ENCODE results near the gene SIX3. TPM values are rescaled to one million over a fixed set of nuclear protein-coding genes. Genes with fewer than 3 reads are reported as not detected.

Gene SIX3
- total and polyA plus RNA-seq, 10 donors = 0.03 TPM; not detected in 9

GRCh38 chr2:44928483-44929158 is 12.9 kb upstream of the SIX3 start:
- no peak overlapping the region for H3K27ac ChIP-seq
- no peaks in the 10 kb centered on the region for H3K9me3 ChIP-seq
- H3K4me1 ChIP-seq = peaks cover 22 to 51% (median 40%) of the 10 kb centered on the region in 6 donors
- intact Hi-C loops (cut with DNase I; ENCODE audit: low total_unique reads) = no loop called here
- no peaks in the 10 kb centered on the region for H3K36me3 ChIP-seq
- H3K4me3 ChIP-seq = peak overlapping the region; percentile 5 to 57 (median 20)
- DNase-seq = no peak
- WGBS, 5 donors = 3 to 7% (median 6%) methylated on average over 40 to 62 of the region's 62 CpGs
- TF ChIP-seq POLR2AphosphoS5 (IDR thresholded peaks at IDR 0.05) (no peak), POLR2A (IDR thresholded peaks at IDR 0.05) (no peak), CTCF (IDR thresholded peaks at IDR 0.05 in 8 of 11, conservative IDR thresholded peaks at IDR 0.05 in 3 of 11) (no peak)
- H3K27me3 ChIP-seq (replicated peaks in 1 of 7) = peaks cover 7 to 100% (median 90%) of the 10 kb centered on the region in 7 donors

GRCh38 chr2:44929159-44929734 is 12.3 kb upstream of the SIX3 start:
- Histone ChIP-seq H3K27ac (no peak overlapping the region), H3K4me1 (peaks cover 24 to 58% (median 43%) of the 10 kb centered on the region in 6 donors), H3K9me3 (no peaks in the 10 kb centered on the region), H3K4me3 (peak overlapping the region in 7 of 8 donors; percentile 13 to 57 (median 22)), H3K27me3 (replicated peaks in 1 of 7) (peaks cover 7 to 100% (median 96%) of the 10 kb centered on the region in 7 donors), H3K36me3 (no peaks in the 10 kb centered on the region)
- TF ChIP-seq POLR2AphosphoS5 (IDR thresholded peaks at IDR 0.05) (no peak), CTCF (IDR thresholded peaks at IDR 0.05 in 8 of 11, conservative IDR thresholded peaks at IDR 0.05 in 3 of 11) (no peak), POLR2A (IDR thresholded peaks at IDR 0.05) (no peak)
- intact Hi-C loops (cut with DNase I; ENCODE audit: low total_unique reads) = no loop called here
- 6 to 12% (median 7%) methylated on average over 10 to 66 of the region's 66 CpGs for WGBS, 5 donors
- no peak for DNase-seq

GRCh38 chr2:44929735-44930273 is 11.7 kb upstream of the SIX3 start:
- H3K27me3 ChIP-seq (replicated peaks in 1 of 7) = peaks cover 7 to 100% (median 98%) of the 10 kb centered on the region in 7 donors
- peak overlapping the region in 4 of 8 donors; percentile 9 to 57 (median 16) for H3K4me3 ChIP-seq
- no peak for DNase-seq
- H3K27ac ChIP-seq = no peak overlapping the region
- TF ChIP-seq POLR2A (IDR thresholded peaks at IDR 0.05) (no peak), CTCF (IDR thresholded peaks at IDR 0.05 in 8 of 11, conservative IDR thresholded peaks at IDR 0.05 in 3 of 11) (no peak), POLR2AphosphoS5 (IDR thresholded peaks at IDR 0.05) (no peak)
- intact Hi-C loops (cut with DNase I; ENCODE audit: low total_unique reads) = no loop called here
- H3K4me1 ChIP-seq = peaks cover 25 to 63% (median 49%) of the 10 kb centered on the region in 6 donors
- 6 to 17% (median 7%) methylated on average over 25 to 32 of the region's 32 CpGs for WGBS, 5 donors
- no peaks in the 10 kb centered on the region for H3K36me3 ChIP-seq
- H3K9me3 ChIP-seq = no peaks in the 10 kb centered on the region

Data from spleen (tissue), 11 donors.